Prostate gland (tissue), 2 donors: ENCODE data around the gene RXRA.

Experiments
- POLR2A ChIP-seq: fragments of 450-650 bp; IDR thresholded peaks from one replicate; pipeline ENCODE4 v1.6.1; 2016; ENCODE audit warnings: antibody characterized with exemption, mild to moderate bottlenecking
- POLR2AphosphoS5 ChIP-seq: sonication (generic); formaldehyde crosslinking; IDR thresholded peaks from one replicate; pipeline ENCODE4 v1.6.1; 2017; ENCODE audit warnings: antibody characterized with exemption
- TF ChIP-seq, protein P1 (sequence below), 4 experiments: fragments of 200-600 bp in 2 of 4; fragments of 450-650 bp in 2 of 4; sonication (generic) in 2 of 4; IDR thresholded peaks; 1 replicate in 3 of 4; 2 replicates in 1 of 4; pipeline ENCODE4 v1.5.1; 2016 to 2019; ENCODE audit warnings: antibody characterized with exemption in 4 of 4, mild to moderate bottlenecking in 2 of 4, moderate library complexity in 2 of 4

DNA sequence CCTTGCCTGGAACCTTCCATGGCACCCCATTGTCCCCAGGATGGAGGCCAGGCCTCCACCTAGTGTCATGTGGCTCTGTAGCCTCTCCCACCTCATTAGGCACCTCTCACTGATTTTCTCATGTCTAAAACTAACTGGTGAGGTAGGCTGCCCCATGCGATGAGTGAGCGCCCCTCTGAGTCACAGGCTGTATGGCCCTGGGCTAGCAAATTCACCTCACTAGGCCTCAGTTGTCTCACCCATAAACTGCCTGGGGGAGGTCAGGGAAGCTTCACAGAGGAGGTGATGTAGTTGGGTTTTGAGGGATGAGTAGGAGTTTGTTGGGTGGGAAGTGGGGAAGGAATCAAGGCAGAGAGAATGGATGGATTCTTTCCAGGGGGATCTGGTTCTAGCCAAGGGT lies 8.8 kb downstream of the RXRA start:
- TF ChIP-seq, protein P1, sequence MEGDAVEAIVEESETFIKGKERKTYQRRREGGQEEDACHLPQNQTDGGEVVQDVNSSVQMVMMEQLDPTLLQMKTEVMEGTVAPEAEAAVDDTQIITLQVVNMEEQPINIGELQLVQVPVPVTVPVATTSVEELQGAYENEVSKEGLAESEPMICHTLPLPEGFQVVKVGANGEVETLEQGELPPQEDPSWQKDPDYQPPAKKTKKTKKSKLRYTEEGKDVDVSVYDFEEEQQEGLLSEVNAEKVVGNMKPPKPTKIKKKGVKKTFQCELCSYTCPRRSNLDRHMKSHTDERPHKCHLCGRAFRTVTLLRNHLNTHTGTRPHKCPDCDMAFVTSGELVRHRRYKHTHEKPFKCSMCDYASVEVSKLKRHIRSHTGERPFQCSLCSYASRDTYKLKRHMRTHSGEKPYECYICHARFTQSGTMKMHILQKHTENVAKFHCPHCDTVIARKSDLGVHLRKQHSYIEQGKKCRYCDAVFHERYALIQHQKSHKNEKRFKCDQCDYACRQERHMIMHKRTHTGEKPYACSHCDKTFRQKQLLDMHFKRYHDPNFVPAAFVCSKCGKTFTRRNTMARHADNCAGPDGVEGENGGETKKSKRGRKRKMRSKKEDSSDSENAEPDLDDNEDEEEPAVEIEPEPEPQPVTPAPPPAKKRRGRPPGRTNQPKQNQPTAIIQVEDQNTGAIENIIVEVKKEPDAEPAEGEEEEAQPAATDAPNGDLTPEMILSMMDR (IDR thresholded peaks at IDR 0.05), result no peak
- TF ChIP-seq POLR2AphosphoS5 (no peak), POLR2A (no peak)
